Keratinocyte (primary cell): ENCODE results near the gene SYT12.

Source experiments
- EZH2 ChIP-seq: IDR thresholded peaks from one replicate; pipeline ENCODE4 v1.6.1; 2012; ENCODE audit warnings: inconsistent platforms, mild to moderate bottlenecking, low read length, moderate library complexity
- TF ChIP-seq, protein P1 (sequence below), 3 experiments: IDR thresholded peaks in 1 of 3; conservative IDR thresholded peaks in 1 of 3; optimal IDR thresholded peaks in 1 of 3; 2 replicates in 2 of 3; 3 replicates in 1 of 3; pipeline versions ENCODE3 to v1.5.1; 2011; ENCODE audit warnings: low read length in 3 of 3, mild to moderate bottlenecking in 3 of 3, moderate library complexity in 2 of 3, control low read depth in 1 of 3, inconsistent platforms in 1 of 3; ENCODE audit not compliant: insufficient read depth in 2 of 3; ENCODE audit errors: extremely low read depth in 1 of 3

DNA sequence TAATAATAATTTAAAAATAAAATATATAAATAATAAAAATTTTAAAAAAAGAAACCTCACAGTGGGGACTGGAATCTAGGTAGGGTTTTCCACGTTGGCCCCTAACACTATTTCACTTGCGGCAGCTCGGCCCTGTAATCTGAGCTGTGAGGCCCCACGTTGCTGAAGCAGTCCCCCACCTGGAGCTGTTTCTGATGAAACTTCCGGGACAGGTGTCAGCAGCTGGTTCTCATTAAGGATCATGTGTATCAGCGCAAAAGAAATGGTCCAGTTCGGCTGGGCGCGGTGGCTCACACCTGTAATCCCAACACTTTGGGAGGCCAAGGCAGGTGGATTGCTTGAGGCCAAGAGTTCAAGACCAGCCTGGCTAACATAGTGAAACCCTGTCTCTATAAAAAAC, 51.0 kb downstream of the SYT12 start:
- TF ChIP-seq, protein P1, sequence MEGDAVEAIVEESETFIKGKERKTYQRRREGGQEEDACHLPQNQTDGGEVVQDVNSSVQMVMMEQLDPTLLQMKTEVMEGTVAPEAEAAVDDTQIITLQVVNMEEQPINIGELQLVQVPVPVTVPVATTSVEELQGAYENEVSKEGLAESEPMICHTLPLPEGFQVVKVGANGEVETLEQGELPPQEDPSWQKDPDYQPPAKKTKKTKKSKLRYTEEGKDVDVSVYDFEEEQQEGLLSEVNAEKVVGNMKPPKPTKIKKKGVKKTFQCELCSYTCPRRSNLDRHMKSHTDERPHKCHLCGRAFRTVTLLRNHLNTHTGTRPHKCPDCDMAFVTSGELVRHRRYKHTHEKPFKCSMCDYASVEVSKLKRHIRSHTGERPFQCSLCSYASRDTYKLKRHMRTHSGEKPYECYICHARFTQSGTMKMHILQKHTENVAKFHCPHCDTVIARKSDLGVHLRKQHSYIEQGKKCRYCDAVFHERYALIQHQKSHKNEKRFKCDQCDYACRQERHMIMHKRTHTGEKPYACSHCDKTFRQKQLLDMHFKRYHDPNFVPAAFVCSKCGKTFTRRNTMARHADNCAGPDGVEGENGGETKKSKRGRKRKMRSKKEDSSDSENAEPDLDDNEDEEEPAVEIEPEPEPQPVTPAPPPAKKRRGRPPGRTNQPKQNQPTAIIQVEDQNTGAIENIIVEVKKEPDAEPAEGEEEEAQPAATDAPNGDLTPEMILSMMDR (optimal IDR thresholded peaks at IDR 0.05 in 1 of 3, IDR thresholded peaks at IDR 0.05 in 1 of 3, conservative IDR thresholded peaks at IDR 0.05 in 1 of 3; ENCODE audit: extremely low read depth in 1 of 3, insufficient read depth in 2 of 3, low read length in 3 of 3) = no peak
- no peak for TF ChIP-seq EZH2
